ENCODE measurements around the gene CMSS1. TPM values are rescaled to one million over a fixed set of nuclear protein-coding genes. Genes with fewer than 3 reads are reported as not detected.

Gene CMSS1
- total and polyA plus RNA-seq, 2 of the 13 experiments (the other 11 are each of a cell fraction or from before 2014, with no cell fraction given) = 6.4 to 48.7 TPM

DNA sequence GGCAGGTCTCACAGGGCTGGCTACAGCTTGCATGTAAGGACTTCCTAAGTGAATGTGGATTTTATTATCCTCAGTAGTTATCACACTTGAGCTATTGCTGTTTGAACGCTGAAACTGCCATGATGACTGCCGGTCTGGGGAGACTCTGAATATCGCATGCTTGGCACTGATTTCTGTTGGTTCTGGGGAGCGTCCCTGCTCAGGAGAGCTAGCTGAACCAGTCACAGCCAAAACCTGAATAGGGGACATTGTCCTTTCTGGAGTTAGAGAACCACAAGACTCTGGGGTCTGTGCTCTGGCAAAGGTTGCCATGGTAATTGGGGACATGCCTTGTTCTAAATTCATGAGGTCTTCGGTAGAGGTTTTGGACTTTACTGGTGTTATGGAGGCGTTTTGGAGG lies 30.8 kb downstream of the CMSS1 start (continued):
- TF ChIP-seq FOXC1 (CRISPR knock-in tag; IDR thresholded peaks at IDR 0.05; ENCODE audit: borderline replicate concordance) (0 out of 2 replicates have a peak, but pooled peaks have one; percentile 25), ZC3H4 (CRISPR knock-in tag; IDR thresholded peaks at IDR 0.05; ENCODE audit: borderline replicate concordance) (no peak), ZNF644 (CRISPR knock-in tag; IDR thresholded peaks at IDR 0.05; ENCODE audit: low read depth) (0 out of 2 replicates have a peak, but pooled peaks have one; percentile 13), ZNF777 (CRISPR knock-in tag; IDR thresholded peaks at IDR 0.05) (no peak), POLR2G (IDR thresholded peaks at IDR 0.05; ENCODE audit: low read depth, low read length) (peak; percentile 69), SMC3 (IDR thresholded peaks at IDR 0.05; ENCODE audit: low read length) (no peak), NCOA5 (CRISPR knock-in tag; IDR thresholded peaks at IDR 0.05) (no peak), ZFP1 (CRISPR knock-in tag; IDR thresholded peaks at IDR 0.05) (0 out of 2 replicates have a peak, but pooled peaks have one; percentile 12), ZNF3 (CRISPR knock-in tag; IDR thresholded peaks at IDR 0.05) (no peak), IRF2 (CRISPR knock-in tag; IDR thresholded peaks at IDR 0.05) (peak; percentile 16; the same call in 1 of the 2 replicates), GTF2F1 (IDR thresholded peaks at IDR 0.05; ENCODE audit: low read length) (no peak), SETDB1 (CRISPR knock-in tag; IDR thresholded peaks at IDR 0.05; ENCODE audit: borderline replicate concordance) (no peak), ZKSCAN8 (CRISPR knock-in tag; IDR thresholded peaks at IDR 0.05; ENCODE audit: borderline replicate concordance) (0 out of 2 replicates have a peak, but pooled peaks have one; percentile 17), SP4 (CRISPR knock-in tag; IDR thresholded peaks at IDR 0.05) (no peak), HCFC1 (IDR thresholded peaks at IDR 0.05; ENCODE audit: low read depth, low read length) (no peak)
- TF ChIP-seq, protein P1, sequence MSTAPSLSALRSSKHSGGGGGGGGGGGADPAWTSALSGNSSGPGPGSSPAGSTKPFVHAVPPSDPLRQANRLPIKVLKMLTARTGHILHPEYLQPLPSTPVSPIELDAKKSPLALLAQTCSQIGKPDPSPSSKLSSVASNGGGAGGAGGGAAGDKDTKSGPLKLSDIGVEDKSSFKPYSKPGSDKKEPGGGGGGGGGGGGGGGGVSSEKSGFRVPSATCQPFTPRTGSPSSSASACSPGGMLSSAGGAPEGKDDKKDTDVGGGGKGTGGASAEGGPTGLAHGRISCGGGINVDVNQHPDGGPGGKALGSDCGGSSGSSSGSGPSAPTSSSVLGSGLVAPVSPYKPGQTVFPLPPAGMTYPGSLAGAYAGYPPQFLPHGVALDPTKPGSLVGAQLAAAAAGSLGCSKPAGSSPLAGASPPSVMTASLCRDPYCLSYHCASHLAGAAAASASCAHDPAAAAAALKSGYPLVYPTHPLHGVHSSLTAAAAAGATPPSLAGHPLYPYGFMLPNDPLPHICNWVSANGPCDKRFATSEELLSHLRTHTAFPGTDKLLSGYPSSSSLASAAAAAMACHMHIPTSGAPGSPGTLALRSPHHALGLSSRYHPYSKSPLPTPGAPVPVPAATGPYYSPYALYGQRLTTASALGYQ (CRISPR knock-in tag; IDR thresholded peaks at IDR 0.05) = no peak
- TF ChIP-seq, protein P2, sequence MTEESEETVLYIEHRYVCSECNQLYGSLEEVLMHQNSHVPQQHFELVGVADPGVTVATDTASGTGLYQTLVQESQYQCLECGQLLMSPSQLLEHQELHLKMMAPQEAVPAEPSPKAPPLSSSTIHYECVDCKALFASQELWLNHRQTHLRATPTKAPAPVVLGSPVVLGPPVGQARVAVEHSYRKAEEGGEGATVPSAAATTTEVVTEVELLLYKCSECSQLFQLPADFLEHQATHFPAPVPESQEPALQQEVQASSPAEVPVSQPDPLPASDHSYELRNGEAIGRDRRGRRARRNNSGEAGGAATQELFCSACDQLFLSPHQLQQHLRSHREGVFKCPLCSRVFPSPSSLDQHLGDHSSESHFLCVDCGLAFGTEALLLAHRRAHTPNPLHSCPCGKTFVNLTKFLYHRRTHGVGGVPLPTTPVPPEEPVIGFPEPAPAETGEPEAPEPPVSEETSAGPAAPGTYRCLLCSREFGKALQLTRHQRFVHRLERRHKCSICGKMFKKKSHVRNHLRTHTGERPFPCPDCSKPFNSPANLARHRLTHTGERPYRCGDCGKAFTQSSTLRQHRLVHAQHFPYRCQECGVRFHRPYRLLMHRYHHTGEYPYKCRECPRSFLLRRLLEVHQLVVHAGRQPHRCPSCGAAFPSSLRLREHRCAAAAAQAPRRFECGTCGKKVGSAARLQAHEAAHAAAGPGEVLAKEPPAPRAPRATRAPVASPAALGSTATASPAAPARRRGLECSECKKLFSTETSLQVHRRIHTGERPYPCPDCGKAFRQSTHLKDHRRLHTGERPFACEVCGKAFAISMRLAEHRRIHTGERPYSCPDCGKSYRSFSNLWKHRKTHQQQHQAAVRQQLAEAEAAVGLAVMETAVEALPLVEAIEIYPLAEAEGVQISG (CRISPR knock-in tag; IDR thresholded peaks at IDR 0.05) = peak; percentile 15; the same call in 1 of the 2 replicates
- TF ChIP-seq, protein P3, sequence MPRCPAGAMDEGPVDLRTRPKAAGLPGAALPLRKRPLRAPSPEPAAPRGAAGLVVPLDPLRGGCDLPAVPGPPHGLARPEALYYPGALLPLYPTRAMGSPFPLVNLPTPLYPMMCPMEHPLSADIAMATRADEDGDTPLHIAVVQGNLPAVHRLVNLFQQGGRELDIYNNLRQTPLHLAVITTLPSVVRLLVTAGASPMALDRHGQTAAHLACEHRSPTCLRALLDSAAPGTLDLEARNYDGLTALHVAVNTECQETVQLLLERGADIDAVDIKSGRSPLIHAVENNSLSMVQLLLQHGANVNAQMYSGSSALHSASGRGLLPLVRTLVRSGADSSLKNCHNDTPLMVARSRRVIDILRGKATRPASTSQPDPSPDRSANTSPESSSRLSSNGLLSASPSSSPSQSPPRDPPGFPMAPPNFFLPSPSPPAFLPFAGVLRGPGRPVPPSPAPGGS (CRISPR knock-in tag; IDR thresholded peaks at IDR 0.05) = no peak
- TF ChIP-seq, protein P4, sequence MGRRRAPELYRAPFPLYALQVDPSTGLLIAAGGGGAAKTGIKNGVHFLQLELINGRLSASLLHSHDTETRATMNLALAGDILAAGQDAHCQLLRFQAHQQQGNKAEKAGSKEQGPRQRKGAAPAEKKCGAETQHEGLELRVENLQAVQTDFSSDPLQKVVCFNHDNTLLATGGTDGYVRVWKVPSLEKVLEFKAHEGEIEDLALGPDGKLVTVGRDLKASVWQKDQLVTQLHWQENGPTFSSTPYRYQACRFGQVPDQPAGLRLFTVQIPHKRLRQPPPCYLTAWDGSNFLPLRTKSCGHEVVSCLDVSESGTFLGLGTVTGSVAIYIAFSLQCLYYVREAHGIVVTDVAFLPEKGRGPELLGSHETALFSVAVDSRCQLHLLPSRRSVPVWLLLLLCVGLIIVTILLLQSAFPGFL (CRISPR knock-in tag; IDR thresholded peaks at IDR 0.05) = no peak

All from HepG2 (cell line).